Mesenteric fat pad (tissue), 1 donor: ENCODE results near the gene CLDN25. TPM values are rescaled to one million over a fixed set of nuclear protein-coding genes. Genes with fewer than 3 reads are reported as not detected.
"Not testable (repeated sequence)": the region's sequence is repeated elsewhere in the genome, so short reads cannot be mapped to it uniquely, and the experiment has no call there.

ENCODE experiments used
- DNase-seq: peaks from one replicate; pipeline ENCODE4 v3.0.0-alpha.2; 2020; ENCODE audit warnings: low spot score
- long read RNA-seq: library from polyadenylated mRNA; unstranded; transcript quantifications from one replicate; pipeline ENCODE4 v2.0.0, GENCODE V29; 2020
- total RNA-seq: library from RNA; stranded (reverse); fragmentation: NEBNext Ultra II Directional; extraction: Animal tissue kit (Norgen Biotek cat#: 25700); gene quantifications from one replicate; pipeline ENCODE4 v1.2.1, GENCODE V29; 2021
- donor health status: DM: yes; HTN: yes; CAD: no.

The CLDN25 gene
- not detected for total RNA-seq
- long read RNA-seq = 0 reads

DNA sequence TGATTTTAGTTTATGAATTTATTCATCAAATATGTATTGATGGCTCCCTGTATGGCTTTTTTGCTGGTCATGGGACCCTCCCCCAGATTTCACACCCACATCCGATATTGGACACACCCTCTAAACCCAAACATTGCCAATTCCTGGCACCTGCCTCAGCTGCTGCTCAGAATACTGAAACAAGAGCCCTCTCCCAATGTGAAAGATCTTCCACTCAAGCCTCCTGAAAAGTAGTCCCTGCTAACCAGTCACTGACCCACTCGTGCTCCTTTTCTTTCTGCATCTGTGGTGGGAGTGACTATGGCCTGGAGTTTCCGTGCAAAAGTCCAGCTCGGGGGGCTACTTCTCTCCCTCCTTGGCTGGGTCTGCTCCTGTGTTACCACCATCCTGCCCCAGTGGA, at the start of gene CLDN25:
TSS of gene CLDN25 (plus strand) at position 301 of the 400 bp plus-strand sequence. CDS start at position 301, 0 bp downstream.
- no peak for DNase-seq

DNA sequence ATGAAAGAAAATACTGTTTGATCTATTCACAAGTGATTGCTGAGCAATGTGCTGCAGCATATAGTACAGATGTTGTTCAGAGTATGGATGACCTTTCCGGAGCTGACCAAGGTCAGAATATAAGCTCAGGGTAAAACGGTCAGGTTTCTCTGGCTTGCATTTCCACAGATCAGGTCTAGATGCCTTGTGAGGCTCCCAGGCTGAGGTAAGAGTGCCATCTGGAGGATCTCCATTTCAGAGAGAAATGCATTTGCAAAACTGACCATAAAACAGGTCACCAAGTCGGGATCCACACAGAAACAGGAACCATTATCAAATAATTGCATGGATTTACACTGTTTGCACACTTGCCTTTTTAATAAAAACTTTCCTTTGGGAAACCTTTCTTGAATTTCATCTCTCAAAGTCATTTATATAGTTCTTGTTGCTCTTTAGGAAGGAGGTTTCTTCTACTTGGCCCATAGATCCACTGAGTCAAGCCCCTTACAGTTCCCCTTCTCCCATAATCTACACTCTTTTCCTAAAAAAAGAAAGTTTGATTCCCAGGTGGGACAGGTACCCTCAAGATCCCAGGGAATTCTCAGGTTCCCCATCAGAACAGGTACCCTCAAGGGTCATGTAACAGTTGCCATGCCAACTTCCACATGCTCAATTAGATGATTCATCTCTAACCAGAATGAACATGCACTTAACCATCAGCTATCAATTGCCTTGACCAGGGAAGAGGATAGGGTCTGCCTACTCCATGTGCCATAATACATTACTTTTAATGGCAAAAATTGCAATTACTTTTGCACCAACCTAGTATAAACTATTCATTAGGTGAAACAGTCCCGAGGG, 48.5 kb upstream of the CLDN25 start:
- no peak for DNase-seq

DNA sequence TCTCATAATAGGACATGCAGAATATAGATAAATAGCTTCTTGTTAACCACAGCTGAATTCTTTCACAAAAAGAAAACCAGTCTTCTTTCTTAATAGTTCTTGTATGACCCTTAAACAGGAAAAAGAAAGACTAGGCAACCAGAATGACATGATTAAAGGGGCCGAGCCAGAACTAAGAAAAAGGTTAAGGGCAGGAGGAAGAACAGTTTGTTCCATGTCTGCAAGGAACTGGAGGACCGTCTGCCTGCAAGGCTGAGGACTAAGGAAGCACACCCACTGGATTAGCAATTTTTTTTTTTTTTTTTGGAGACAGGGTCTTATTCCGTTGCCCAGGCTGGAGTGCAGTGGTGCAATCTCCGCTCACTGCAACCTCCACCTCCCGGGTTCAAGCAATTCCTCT, 47.5 kb upstream of the CLDN25 start:
- no peak for DNase-seq

DNA sequence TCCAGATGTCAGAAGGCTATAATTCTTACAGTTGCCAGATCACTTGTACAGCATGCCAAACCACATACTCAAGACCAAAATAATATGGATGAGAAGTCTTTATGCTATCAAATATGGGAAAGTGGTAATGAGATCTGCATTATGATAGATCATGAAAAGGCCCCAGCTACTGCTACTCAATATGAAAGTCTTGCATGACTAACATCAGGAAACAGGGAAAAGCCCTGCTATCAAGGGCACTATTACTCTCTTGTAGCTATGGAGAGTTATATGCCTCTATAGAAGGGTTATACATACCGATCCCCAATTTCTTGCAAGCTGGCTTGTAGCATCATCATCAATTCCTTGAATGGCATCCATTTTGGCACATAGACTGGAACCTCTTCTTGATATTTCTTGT, 43.3 kb upstream of the CLDN25 start:
- DNase-seq = no peak

DNA sequence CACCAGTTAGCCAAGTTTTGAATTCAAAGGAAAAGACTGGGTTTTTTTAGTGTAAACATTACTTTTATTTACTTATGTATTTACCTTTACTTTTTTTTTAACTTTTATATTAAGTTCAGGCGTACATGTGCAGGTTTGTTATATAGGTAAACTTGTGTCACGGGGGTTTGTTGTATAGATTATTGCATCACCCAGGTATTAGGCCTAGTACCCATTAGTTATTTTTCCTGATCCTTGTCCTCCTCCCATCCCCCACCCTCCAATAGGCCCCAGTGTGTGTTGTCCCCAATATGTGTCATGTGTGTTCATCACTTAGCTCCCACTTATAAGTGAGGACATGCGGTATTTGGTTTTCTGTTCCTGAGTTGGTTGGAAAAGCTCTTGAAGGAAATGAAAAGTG, 26.7 kb upstream of the CLDN25 start:
- no peak for DNase-seq

DNA sequence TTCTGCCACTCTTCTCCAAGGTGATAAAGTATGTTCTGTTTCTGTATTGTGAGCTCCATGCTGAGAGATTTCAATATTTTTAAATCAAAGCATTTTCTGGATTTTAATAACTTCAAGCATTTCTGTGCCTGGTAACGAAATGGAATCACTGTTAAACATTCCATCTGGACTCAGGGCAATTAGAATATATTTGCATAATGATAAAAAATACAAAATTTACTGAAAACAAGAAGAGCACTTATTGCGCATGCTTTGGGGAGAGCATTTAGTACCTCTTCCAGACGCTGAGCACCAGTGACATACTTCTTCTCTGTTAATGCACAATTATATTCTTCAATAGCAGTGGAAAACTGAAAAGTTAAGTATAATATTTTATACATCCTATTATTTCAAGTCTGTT, 19.4 kb upstream of the CLDN25 start:
- no peak for DNase-seq

DNA sequence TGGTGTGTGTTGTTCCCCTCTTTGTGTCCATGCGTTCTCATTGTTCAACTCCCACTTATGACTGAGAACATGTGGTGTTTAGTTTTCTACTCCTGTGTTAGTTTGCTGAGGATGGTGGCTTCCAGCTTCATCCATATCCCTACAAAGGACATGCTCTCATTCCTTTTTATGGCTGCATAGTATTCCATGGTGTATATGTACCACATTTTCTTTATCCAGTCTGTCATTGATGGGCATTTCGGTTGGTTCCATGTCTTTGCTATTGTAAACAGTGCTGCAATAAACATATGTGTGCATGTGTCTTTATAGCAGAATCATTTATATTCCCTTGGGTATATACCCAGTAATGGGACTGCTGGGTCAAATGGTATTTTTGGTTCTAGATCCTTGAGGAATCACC, 16.6 kb upstream of the CLDN25 start:
- DNase-seq = not testable (repeated sequence)

DNA sequence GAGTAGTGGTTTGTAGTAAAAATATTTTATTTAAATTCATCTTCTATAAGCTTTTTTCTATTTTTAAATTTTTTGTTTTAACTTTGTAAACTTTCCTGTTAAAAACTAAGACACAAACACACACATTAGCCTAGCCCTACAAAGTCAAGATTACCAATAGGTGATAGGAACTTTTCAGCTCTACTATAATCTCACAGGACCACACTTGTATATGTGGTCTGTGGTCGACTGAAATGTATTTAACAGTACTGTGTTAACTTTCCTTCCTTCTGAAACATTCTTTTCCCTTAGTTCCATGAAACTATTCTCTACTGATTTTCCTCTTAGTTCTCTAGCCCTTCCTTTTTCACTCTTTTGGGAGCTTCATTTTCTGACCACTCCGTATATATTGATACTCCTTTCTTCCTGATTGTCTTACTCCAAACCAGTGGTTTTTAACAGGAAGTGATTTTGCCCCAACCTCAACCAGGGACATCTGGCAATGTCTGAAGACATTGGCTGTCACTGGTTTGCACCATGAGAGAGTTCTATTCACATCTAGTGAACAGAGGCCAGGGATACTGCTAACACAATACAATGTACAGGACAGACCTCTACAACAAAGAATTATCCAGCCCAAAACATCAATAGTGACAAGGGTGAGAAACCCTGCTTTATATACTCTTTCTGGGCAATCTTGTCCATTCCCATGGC, 14.9 kb upstream of the CLDN25 start:
- no peak for DNase-seq

DNA sequence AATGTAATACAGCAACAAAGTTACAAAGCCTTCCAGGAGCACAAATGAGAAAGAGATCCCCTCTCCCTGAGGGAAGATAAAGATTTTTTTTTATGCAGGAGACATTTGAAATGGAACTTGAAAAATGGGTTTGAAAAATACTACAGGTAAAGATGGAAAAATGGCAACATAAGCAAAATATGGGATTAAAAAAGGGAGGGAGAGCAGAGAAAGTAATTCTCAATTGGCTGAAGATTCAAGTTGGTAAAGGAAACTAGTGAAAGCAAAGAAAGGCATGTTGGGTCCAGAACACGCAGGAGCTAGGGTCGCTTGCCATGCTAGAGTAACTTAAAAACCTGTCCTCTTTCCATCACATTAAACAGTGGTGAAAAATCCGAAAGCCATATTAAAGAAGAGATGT, 7.6 kb upstream of the CLDN25 start:
- DNase-seq = no peak

DNA sequence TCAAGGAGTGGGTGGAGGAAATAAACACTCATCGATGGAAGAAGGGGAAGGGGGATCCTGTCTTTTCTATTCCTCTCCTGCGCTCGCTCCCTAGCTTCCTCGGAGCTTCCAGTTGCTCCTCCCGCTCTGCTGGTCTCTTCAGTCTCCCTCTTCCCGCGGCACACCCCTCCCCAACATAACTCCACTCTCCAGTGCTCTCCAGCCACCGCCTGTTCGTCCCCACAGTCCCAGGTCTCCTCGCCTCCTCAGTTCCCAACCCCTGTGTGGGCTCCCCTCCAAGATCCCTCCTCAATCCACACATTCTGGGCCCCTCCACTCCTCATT, 6.5 kb upstream of the CLDN25 start:
- no peak for DNase-seq

DNA sequence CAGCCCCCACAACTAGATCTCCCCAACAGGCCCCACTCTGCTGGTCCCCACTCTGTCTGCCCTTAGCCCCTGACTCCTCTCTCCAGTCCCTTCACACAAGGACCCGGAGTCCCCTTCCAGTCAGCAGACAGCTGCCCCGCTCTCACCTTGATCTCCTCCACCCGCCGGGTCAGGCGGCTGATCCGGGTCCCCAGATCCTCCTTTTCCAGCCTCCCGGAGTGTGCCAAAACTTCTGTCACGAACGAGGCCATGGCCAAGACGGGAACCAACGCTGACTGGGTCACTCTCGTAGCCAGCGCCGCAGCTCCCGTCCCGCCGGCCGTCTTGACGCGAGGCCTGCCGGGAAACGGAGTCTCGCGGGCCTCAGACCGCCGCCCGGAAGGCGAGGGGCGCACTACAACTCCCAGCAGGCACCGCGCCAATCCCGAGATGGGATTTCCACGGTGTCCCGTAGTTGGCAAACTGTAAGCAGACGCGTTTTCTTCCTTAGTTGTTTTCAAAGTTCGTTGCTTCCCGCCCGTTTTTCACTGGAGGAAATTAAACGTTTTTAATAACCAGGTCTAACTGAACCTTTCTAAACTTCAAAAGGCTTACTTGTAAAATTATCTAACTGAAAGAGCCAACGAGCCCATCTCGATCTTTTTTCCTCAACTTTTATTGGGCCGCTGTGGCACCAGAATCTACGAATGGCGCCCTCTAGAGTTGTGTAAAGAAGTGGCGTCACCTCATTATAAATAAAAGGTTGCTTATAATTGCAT, 6.0 kb upstream of the CLDN25 start, which contains the start of gene ZW10:
TSS of gene ZW10 (minus strand) at position 277 of the 758 bp plus-strand sequence. CDS start at position 251, 26 bp downstream.
- DNase-seq = peak; percentile 98

DNA sequence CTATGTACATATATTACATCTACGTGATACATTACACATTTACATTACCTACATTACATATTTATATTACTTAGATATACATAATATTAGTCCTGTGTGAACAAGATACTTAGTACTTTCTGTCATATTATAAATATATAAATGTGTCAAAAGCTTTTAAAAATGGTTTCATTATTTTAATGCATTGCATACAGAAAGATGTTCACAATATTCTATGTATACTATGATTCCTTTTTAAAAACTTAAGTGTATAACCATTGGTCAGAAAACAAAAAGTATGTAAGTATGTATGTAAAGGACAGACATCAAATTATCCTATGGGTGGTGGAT, 5.5 kb upstream of the CLDN25 start:
- DNase-seq = no peak

DNA sequence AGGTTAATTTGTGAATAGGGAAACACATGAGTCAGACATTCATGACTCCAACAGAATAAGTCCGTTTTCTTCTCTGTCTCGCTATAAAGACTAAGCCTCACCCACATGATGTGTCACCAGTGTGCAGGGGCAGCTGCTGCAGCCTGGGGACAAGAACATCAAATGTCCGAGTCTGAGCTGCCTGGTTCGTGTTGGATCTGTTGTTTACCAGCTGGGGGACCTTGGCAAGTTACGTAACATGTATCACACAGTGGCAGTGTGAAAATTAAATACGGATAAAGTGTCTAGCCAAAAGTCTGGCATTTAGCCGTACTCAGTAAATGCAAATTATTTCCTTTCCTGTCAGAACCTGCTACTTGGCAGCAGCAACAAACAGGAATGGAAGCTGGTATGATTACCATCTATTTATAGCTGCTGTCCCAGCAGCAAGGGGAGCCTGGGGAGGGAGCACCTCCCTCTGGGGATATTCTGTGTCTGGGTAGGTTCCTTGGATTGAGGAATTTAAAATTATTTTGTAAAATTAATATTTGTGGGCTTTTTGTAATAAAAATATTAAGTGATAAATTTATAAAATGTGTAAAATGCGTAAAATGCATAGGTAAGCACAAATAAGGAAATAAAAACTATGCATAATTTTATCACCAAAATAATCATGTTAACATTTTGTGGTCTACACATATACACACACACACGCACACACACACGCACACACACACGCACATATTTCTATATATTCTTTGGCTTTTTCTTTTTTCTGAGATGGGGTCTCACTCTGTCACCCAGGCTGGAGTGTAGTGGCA, 1.3 kb upstream of the CLDN25 start:
- DNase-seq = no peak

DNA sequence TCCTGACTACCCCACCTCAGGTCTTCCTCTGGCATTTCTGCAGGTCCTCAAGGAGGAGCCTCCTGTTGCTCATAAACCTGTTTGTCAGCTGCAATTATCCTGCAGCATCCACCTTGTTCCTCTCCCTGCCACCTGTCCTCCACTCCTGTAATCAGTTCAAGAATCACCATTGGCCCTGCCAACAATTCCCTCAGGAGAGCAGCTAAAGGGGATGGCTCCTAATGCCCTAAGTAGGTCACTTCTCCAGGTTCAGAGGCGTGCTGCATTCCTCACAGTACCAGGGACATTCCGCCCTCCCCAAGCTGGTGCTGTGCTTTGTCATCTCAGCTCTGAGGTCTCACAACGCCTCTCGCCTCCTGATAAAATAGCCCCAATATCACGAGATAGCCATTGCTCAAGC, 2.1 kb downstream of the CLDN25 start:
- DNase-seq = no peak

DNA sequence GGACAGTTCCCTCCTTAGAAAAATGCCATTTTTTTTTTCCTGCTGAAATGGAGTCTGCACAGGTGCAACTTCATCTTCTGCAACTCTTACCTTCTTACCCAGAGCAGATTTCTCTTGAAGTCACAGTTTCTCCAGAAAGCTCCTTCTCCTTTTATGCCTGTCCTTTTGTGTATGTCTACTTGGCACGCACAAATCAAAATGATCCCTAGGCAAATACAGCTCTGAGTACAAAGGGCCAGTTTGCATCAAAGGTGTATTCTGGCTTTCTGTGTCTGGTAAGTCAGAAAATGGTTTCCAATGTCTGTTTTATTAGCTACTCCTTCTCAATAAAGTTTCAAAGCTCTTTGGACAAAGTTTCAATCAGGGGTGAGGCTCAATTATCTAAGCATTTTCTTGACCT, 2.5 kb downstream of the CLDN25 start:
- no peak for DNase-seq

DNA sequence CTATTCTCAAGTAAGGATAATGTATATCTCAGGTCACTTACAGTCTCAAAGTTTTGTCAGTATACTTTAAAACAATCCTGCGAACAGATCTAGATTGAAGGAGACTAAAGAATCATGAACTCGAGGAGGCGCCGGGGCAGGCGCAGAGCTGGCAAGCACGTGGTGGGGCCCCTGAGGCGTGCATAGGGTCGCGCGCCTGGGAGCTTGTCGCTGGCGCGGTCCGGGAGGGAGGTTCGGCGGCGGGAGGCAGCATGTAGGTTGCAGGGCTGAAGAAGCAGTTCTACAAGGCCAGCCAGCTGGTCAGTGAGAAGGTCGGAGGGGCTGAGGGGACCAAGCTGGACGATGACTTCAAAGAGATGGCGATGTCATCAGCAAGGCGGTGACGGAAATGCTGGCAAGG, 9.4 kb downstream of the CLDN25 start:
- DNase-seq = not testable (repeated sequence)

DNA sequence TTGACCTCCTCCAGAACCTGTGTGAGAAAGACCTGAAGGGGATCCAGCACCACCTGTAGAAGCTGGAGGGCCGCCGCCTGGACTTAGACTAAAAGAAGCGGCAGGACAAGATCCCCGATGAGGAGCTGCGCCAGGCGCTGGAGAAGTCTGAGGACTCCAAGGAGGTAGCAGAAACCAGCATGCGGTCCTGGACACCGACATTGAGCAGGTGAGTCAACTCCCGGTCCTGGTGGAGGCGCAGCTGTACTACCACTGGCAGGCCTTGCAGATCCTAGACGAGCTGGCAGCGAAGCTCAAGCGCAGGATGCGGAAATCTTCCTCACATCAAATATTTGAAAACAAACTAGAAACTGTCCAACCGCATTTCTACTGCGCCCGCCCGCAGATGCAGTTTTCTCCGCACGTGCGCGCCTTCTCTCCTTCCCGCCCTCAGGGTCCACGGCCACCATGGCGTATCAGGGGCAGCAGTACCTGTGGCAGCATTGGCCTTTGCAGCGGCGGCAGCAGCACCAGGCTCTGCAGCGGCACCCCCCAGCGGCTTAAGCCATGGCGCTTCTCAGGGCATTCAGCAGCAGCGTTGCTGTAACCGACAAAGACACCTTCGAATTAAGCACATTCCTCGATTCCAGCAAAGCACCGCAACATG, 10.2 kb downstream of the CLDN25 start:
- no peak for DNase-seq

DNA sequence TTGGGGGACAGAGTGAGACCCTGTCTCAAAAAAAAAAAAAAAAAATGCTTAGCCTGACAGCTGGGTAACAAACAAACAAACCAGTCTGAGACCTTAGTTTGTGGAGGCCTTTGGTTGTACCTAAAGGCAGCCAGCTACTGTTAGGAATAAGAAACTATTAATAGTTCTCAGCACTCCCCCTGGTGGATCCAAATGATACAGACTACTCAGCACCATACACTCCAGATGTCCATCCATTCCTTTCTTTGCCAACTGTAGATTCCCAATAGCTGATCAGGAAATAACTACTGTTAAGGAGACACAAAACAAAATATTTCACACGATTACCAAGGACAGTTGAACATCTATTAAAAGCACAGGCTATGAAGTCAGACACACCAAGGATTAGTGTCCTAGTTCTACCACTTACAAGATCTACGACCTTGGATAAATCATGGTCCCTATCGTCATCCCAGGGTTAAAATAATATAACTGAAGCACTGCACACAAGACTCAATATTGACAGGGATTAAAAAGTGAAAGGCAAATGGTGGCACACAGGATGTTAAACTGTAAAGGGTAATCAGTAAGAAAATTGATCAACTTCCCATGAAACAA, 17.2 kb downstream of the CLDN25 start:
- no peak for DNase-seq

DNA sequence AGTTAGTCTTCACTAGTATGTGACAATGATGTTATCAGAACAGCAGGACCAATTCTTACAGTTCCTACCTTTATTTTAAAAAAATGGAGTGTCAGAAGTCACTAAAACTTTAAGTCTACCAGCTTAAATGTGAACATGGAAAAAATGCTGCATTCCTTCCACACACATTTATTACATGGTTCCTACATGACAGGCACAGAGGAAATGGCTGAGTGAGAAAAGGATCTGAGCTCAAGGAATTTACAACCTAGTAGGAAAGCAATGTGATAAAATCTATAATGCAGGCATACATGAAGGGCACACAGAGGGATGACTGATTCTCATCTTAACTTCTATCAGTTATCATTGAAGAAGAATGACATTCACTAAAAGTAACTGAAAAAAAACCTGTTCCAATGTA, 23.0 kb downstream of the CLDN25 start:
- DNase-seq = no peak

DNA sequence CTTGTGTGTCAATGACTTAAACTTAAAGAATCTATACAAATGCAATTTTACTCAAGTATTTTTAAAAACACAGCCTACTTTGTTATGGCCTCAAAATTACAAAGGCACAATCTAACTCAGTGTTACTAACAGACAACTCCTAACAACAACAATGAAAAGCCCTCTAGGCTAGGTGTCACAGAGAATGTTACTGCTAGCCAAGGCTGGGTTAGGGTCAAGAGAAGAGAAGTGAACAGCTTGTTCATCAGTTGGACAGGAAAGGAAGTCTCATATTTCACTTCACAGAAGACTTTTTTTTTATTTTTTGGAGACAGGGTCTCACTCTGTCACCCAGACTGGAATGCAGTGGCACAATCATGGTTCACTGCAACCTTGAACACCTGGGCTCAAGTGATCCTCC, 26.0 kb downstream of the CLDN25 start:
- DNase-seq = no peak
